ENCODE measurements around the gene FOXQ1.
A peak's percentile ranks its signal among the peaks of the same experiment; 100 is the strongest.
"Not testable (repeated sequence)": the region's sequence is repeated elsewhere in the genome, so short reads cannot be mapped to it uniquely, and the experiment has no call there.

Gene FOXQ1

DNA sequence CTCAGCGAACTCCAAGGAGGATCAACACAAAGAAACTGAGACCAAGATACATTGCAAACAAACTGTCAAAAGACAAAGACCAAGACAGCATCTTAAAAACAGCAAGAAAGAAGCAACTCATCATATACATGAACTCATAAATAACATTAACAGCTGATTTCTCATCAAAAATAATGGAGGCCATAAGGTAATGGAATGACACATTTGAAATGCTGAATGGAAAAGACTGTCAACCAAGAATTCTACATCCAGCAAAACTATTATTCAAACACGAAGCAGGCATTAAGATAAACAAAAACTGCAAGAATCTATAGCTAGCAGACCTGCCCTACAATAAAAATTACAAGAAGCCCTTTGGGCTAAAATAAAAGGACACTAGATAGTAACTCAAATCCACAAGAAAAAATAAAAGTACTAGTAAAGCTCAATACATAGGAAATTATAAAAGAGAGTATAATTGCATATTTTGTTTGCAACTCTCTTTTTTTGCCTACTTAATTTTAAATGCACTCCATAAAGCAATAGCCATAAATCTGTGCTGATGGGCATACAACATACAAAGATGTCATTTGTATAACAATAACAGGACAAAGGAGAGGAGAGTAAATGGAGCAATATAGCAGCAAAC is 39.6 kb downstream of the FOXQ1 start:
- TF ChIP-seq MYC (IDR thresholded peaks at IDR 0.05; ENCODE audit: low read depth, low read length) (no peak), POLR2A (IDR thresholded peaks at IDR 0.05; ENCODE audit: extremely low read depth, insufficient read length) (no peak)
- TF ChIP-seq, protein P1, sequence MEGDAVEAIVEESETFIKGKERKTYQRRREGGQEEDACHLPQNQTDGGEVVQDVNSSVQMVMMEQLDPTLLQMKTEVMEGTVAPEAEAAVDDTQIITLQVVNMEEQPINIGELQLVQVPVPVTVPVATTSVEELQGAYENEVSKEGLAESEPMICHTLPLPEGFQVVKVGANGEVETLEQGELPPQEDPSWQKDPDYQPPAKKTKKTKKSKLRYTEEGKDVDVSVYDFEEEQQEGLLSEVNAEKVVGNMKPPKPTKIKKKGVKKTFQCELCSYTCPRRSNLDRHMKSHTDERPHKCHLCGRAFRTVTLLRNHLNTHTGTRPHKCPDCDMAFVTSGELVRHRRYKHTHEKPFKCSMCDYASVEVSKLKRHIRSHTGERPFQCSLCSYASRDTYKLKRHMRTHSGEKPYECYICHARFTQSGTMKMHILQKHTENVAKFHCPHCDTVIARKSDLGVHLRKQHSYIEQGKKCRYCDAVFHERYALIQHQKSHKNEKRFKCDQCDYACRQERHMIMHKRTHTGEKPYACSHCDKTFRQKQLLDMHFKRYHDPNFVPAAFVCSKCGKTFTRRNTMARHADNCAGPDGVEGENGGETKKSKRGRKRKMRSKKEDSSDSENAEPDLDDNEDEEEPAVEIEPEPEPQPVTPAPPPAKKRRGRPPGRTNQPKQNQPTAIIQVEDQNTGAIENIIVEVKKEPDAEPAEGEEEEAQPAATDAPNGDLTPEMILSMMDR (IDR thresholded peaks at IDR 0.05; ENCODE audit: low read depth, low read length), result no peak
- TF ChIP-seq, protein P2, sequence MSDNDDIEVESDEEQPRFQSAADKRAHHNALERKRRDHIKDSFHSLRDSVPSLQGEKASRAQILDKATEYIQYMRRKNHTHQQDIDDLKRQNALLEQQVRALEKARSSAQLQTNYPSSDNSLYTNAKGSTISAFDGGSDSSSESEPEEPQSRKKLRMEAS (IDR thresholded peaks at IDR 0.05; ENCODE audit: low read depth, low read length), result no peak
- no peak for DNase-seq (ENCODE audit: low read depth)
- H3K4me3 ChIP-seq (ENCODE audit: low read depth, low read length), result no peak overlapping the region

DNA sequence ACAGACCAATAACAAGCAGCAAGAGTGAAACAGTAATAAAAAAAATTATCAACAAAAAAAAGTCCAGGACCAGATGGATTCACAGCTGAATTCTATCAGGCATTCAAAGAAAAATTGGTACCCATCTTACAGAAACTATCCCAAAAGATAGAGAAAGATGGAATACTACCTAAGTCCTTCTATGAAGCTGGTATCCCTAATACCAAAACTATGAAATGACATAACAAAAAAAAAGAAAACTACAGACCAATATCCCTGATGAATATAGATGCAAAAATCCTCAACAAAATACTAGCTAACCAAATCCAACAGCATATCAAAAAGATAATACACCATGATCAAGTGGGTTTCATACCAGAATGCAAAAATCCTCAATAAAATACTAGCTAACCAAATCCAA is 43.2 kb downstream of the FOXQ1 start:
- DNase-seq (ENCODE audit: low read depth); H3K4me3 ChIP-seq (ENCODE audit: low read depth, low read length): not testable (repeated sequence)

DNA sequence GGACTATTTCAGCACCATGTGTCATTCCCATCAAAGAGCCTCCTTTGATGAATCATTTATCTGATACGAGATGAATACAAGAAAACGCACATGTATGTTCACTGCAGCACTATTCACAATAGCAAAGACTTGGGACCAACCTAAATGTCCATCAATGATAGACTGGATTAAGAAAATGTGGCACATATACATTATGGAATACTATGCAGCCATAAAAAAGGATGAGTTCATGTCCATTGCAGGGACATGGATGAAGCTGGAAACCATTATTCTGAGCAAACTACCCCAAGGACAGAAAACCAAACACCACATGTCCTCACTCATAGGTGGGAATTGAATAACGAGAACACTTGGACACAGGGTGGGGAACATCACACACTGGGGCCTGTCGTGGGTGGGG is 49.8 kb downstream of the FOXQ1 start:
- H3K4me3 ChIP-seq (ENCODE audit: low read depth, low read length); DNase-seq (ENCODE audit: low read depth): not testable (repeated sequence)

DNA sequence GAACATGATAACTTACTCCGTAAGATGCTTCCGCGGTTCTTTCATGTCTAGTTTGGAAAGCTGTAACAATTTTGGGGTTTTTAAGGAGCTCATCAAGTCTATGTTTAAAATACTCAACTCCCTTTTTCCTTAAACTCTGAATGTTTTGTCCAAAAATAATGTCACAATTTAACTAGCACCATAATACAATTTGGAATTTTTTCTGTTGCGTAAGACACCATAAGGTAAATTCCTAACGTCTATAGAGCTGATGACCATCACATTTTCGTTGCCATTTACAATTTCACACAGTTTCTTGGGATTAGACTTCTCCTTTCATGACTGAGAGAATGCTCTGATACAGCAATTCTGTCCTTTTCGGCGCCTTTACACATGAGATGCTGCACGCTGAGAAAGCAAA is 50.7 kb downstream of the FOXQ1 start:
- no peak for DNase-seq (ENCODE audit: low read depth)
- TF ChIP-seq POLR2A (IDR thresholded peaks at IDR 0.05; ENCODE audit: extremely low read depth, insufficient read length) (no peak), MYC (IDR thresholded peaks at IDR 0.05; ENCODE audit: low read depth, low read length) (no peak)
- TF ChIP-seq, protein P2 (IDR thresholded peaks at IDR 0.05; ENCODE audit: low read depth, low read length), result no peak
- TF ChIP-seq, protein P1 (IDR thresholded peaks at IDR 0.05; ENCODE audit: low read depth, low read length), result no peak
- H3K4me3 ChIP-seq (ENCODE audit: low read depth, low read length), result no peak overlapping the region

DNA sequence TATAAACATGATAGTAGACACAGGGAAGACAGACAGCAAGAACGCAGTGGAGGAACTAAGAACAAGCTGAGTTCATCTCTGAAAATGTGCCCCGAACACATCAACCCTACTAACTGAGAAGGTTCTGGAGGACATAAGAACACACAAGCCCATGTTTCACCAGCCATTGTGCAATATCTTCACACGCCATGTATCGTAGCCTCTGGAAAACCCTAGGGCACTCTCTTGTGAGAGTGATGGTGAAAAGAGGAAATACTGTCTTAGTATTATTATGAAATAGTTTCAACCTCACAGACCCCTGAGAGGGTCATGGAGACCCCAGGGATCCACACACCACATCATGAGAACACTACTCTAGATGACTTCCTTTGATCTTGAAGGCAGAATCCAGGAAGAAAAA is 51.4 kb downstream of the FOXQ1 start:
- no peak overlapping the region for H3K4me3 ChIP-seq (ENCODE audit: low read depth, low read length)
- peak; percentile 95 for DNase-seq (ENCODE audit: low read depth)
- TF ChIP-seq, protein P1 (IDR thresholded peaks at IDR 0.05; ENCODE audit: low read depth, low read length), result no peak
- TF ChIP-seq, protein P2 (IDR thresholded peaks at IDR 0.05; ENCODE audit: low read depth, low read length), result peak; percentile 28; the same call in 1 of the 2 replicates
- no peak for TF ChIP-seq POLR2A (IDR thresholded peaks at IDR 0.05; ENCODE audit: extremely low read depth, insufficient read length)
- TF ChIP-seq MYC (IDR thresholded peaks at IDR 0.05; ENCODE audit: low read depth, low read length), result no peak

DNA sequence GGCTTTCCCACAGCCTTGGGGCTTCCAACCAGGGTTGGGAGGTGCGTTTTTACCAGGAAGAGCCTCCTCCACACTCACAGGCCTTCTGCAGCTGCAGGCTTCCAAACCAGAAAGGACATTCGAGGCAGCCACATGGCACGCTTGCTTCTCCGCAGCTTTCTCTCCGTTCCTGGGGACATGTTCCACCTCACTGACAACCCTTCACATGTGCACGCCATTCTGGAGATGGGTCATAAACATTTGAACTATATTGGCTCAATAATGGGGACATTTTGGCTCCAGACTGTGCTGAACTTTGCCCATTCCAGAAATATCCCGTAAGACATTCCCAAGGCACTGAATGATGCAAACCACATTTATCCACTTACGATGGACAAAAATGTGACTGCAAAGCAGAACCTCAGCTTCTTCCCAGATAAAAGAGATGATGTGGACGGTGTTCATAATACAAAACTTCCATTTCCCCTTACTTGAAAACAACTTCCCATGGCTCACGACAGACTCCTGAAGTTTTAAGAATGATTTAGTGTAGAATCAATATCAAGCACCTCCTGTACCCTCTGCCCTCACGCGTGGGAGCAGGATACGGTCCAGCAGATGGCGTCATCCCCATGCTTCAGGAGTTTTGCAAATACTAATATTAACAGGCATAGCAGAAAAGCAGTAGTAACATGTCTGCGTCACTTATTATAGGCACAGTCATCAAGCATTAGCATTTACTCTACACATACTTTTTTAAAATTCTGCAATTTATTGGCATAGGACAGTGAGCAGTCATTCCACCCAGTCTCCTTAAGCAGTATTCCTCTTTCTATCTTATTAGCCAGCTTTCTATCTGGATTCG is 52.1 kb downstream of the FOXQ1 start:
- no peak overlapping the region for H3K4me3 ChIP-seq (ENCODE audit: low read depth, low read length)
- no peak for TF ChIP-seq MYC (IDR thresholded peaks at IDR 0.05; ENCODE audit: low read depth, low read length)
- TF ChIP-seq, protein P1 (IDR thresholded peaks at IDR 0.05; ENCODE audit: low read depth, low read length), result peak; percentile 51
- DNase-seq (ENCODE audit: low read depth), result peak; percentile 74
